Testis (tissue), 3 donors: ENCODE results near the gene SLC36A1. TPM values are rescaled to one million over a fixed set of nuclear protein-coding genes. Genes with fewer than 3 reads are reported as not detected.

Experiments
- DNase-seq: peaks from one replicate; pipeline ENCODE4 v3.0.0-alpha.2; 2019
- H3K27ac ChIP-seq, 2 donors: fragments of 200-600 bp; sonication (generic); one replicate each; pipeline ENCODE4 v1.5.1; 2019
- H3K27me3 ChIP-seq: fragments of 200-600 bp; sonication (generic); one replicate; pipeline ENCODE4 v1.5.1; 2019
- H3K36me3 ChIP-seq: fragments of 200-600 bp; sonication (generic); one replicate; pipeline ENCODE4 v1.5.1; 2017; ENCODE audit warnings: low read depth; ENCODE audit errors: missing control alignments
- H3K4me1 ChIP-seq: fragments of 200-600 bp; sonication (generic); one replicate; pipeline ENCODE4 v1.5.1; 2019
- H3K4me3 ChIP-seq, 2 donors: fragments of 200-600 bp; sonication (generic); one replicate each; pipeline ENCODE4 v1.5.1; 2017 to 2019
- H3K9me3 ChIP-seq: fragments of 200-600 bp; sonication (generic); one replicate; pipeline ENCODE4 v1.5.1; 2017
- POLR2A ChIP-seq: fragments of 450-650 bp; IDR thresholded peaks from one replicate; pipeline ENCODE4 v1.6.1; 2017; ENCODE audit warnings: antibody characterized with exemption, mild to moderate bottlenecking, moderate library complexity
- WGBS, 2 donors: methylation state at CpG; one replicate each; pipeline ENCODE4 v1.1.5; 2018; 5-methylcytosine and 5-hydroxymethylcytosine counted together
- intact Hi-C: fragments of 100-400 bp; cut with DNase I; formaldehyde crosslinking; loops from one replicate; pipeline ENCODE4 v1.15.1; 2023; ENCODE audit warnings: low total_unique reads
- polyA plus RNA-seq: library from polyadenylated mRNA; stranded (reverse); fragments of 350-450 nt; fragmentation: Illumina TruSeq; extraction: RNeasy Lipid Tissue Mini Kit (QIAGEN cat#74804); gene quantifications from one replicate; pipeline ENCODE4 v1.2.3, GENCODE V29; 2014; ENCODE audit warnings: low read depth, low replicate concordance; ENCODE audit not compliant: insufficient read depth
- total RNA-seq, 2 donors: library from RNA; depleted of rRNA; stranded (reverse); fragments of >200 nt; gene quantifications; one replicate each; pipeline ENCODE4 v1.2.3, GENCODE V29; 2016
- TF ChIP-seq, protein P1 (sequence below), 3 experiments: fragments of 450-650 bp in 2 of 3; fragments of 200-600 bp in 1 of 3; sonication (generic) in 1 of 3; IDR thresholded peaks; one replicate each; pipeline ENCODE4 v1.5.1; 2016 to 2019; ENCODE audit warnings: antibody characterized with exemption in 3 of 3, mild to moderate bottlenecking in 2 of 3, moderate library complexity in 1 of 3

SLC36A1 gene
- total and polyA plus RNA-seq, 3 donors from 2014 or later = 31.2 to 33.4 (median 31.3) TPM

DNA sequence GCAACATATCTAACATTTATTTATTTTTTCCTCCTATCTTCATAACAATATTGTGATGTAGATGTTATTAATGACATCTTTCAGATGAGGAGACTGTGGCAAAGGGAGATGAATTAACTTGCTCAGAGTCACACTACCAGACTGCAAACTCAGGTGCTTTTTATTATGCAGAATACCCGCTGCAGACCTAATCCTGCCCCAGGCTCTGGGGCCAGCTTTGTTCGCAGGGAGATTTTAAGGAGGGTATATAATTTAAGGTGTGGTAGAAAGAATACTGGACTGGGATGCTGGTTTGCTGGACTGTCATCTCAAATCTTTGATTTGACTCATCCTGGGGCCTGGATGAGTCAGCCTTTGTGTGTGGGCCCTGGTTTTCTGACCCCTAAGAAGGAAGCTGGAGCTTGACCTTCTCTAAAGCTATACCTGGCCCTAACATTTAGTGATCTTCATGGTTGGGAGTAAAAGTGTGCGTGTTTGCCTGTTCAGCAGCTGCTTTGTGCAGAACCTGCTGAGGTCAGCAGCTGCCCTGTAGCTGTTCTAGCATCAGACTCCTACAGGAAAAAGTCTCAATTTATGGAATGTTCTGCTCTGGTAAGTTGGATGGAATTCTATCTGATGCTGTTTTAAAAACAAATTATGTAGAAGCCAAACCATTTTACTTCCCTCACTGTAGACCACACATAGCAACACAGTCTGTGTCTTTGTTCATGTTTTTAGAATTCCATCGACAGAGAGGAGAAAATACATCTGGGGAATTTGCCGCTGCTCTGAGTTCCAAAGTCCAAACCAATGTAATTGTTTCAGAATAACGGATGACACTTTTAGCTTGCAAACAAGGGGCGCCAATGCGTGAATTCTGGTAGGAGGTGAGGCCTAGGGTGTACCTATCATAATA, 4.5 kb downstream of the SLC36A1 start:
- intact Hi-C loops = no loop called here
- no peak for TF ChIP-seq POLR2A
- WGBS, 2 donors = 56 to 64% methylated on average over 8 of the region's 8 CpGs
- no peaks in the 10 kb centered on the region for H3K9me3 ChIP-seq
- peak overlapping the region; percentile 14 to 54 for H3K27ac ChIP-seq
- peaks cover 57% of the 10 kb centered on the region for H3K4me1 ChIP-seq
- DNase-seq = peak; percentile 44
- no peak overlapping the region for H3K4me3 ChIP-seq
- H3K27me3 ChIP-seq = no peaks in the 10 kb centered on the region
- H3K36me3 ChIP-seq = no peaks in the 10 kb centered on the region

DNA sequence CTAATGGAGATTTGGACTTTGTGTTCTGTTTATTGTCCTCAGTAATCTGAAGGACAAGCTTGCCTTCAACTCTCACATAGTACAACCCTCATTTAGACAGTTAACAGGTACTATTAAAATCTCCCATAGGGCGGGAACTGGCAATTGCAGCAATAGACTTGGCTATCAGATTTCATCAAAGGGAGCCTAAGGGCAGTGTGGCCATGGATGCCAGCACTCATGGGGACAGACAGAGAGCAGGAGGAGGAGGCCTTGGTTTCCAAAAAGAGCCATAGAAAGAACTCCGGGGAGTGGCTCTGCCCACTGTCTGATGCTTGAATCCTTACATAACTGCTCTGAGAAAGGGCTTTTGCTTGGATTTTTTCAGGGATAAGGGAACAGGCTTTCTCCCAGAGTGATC, 6.8 kb downstream of the SLC36A1 start:
- DNase-seq = no peak
- WGBS, 2 donors = 62 to 78% methylated on average over 2 of the region's 2 CpGs
- no peak overlapping the region for H3K4me3 ChIP-seq
- peak overlapping the region in 1 of 2 donors; percentile 35 for H3K27ac ChIP-seq
- no peaks in the 10 kb centered on the region for H3K36me3 ChIP-seq
- TF ChIP-seq, protein P1, sequence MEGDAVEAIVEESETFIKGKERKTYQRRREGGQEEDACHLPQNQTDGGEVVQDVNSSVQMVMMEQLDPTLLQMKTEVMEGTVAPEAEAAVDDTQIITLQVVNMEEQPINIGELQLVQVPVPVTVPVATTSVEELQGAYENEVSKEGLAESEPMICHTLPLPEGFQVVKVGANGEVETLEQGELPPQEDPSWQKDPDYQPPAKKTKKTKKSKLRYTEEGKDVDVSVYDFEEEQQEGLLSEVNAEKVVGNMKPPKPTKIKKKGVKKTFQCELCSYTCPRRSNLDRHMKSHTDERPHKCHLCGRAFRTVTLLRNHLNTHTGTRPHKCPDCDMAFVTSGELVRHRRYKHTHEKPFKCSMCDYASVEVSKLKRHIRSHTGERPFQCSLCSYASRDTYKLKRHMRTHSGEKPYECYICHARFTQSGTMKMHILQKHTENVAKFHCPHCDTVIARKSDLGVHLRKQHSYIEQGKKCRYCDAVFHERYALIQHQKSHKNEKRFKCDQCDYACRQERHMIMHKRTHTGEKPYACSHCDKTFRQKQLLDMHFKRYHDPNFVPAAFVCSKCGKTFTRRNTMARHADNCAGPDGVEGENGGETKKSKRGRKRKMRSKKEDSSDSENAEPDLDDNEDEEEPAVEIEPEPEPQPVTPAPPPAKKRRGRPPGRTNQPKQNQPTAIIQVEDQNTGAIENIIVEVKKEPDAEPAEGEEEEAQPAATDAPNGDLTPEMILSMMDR (IDR thresholded peaks at IDR 0.05) = no peak
- TF ChIP-seq POLR2A = no peak
- no peaks in the 10 kb centered on the region for H3K9me3 ChIP-seq
- peaks cover 44% of the 10 kb centered on the region for H3K4me1 ChIP-seq
- intact Hi-C loops = no loop called here
- H3K27me3 ChIP-seq = no peaks in the 10 kb centered on the region

DNA sequence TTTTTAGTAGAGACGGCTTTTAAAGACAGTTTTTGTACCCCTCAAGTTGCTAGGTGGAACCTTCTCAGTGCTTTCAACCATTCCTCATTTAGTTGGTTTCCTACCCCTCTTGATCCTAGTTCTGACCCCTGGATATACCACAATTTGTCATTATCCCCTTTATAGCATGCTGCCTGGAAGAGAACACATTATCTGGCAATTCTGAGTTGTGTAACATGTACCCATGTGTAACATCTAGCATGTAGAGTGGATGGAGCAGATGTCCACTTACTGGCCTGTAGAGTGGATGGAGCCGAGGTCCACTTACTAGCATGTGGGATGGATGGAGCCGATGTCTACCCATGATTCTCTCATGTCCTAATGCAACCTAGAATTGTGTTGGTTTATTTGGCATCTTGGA, 7.5 kb downstream of the SLC36A1 start:
- no peak for DNase-seq
- Histone ChIP-seq H3K36me3 (no peaks in the 10 kb centered on the region), H3K4me1 (peaks cover 44% of the 10 kb centered on the region), H3K27me3 (no peaks in the 10 kb centered on the region), H3K27ac (no peak overlapping the region), H3K4me3 (no peak overlapping the region), H3K9me3 (no peaks in the 10 kb centered on the region)
- intact Hi-C loops = no loop called here
- no peak for TF ChIP-seq POLR2A
- TF ChIP-seq, protein P1 (IDR thresholded peaks at IDR 0.05) = no peak
- 88 to 95% methylated on average over 3 of the region's 3 CpGs for WGBS, 2 donors

DNA sequence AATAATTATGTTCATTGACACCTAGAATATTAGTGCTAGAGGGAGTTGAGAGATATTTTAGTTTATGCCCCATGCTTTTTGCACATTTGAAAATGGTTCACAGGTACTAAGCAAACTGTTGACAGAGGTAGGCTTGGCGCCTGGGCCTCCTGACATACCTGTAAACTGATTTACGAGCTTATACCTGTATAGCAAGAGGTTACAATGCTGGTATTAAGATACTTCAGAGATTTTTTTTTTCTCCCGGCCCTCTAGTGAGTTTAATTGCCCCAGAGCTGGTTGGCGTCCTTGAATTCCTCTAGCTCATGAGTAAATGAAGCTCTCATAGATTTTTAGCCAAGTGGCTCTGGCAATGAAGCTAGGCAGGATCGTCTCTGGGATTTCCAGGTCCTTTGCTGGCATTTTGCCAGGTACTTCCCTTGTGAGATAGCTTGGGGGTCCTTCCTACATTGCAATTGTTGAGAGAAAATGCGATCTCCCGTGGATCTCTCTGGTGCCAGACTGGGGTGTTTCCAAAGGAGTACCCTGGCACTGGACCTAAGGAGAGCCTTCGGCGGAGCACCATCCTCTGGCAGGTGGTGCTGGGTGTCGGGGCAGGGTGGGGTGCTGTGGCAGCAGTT, 9.0 kb downstream of the SLC36A1 start:
- TF ChIP-seq, protein P1 (IDR thresholded peaks at IDR 0.05) = no peak
- 48 to 68% methylated on average over 6 to 10 of the region's 10 CpGs for WGBS, 2 donors
- Histone ChIP-seq H3K4me1 (peaks cover 38% of the 10 kb centered on the region), H3K27ac (no peak overlapping the region), H3K9me3 (no peaks in the 10 kb centered on the region), H3K4me3 (no peak overlapping the region), H3K36me3 (no peaks in the 10 kb centered on the region), H3K27me3 (no peaks in the 10 kb centered on the region)
- intact Hi-C loops = no loop called here
- no peak for DNase-seq

DNA sequence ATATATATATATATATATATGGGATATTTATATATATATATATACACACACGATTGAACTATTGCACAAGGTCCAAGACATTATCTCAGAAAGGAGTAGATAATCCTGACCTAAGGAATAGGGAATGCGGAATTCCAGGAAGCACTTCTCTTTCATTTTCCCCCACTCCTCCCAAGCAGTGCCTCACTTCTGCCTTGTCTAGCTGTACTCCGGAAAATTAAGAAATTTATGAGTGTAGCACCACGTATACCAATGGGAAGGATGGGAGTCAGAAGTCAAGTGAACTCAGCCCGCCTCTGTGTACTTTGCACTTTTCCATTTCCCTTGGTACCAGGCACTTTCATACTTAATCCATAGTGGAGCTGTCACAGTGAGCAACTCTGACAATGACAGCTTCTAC, 10.9 kb downstream of the SLC36A1 start:
- WGBS, 2 donors = 64 to 68% methylated on average over 5 of the region's 5 CpGs
- Histone ChIP-seq H3K4me1 (peaks cover 28% of the 10 kb centered on the region), H3K4me3 (no peak overlapping the region), H3K9me3 (no peaks in the 10 kb centered on the region), H3K27ac (no peak overlapping the region), H3K27me3 (no peaks in the 10 kb centered on the region), H3K36me3 (no peaks in the 10 kb centered on the region)
- no peak for DNase-seq
- intact Hi-C loops = no loop called here
- TF ChIP-seq, protein P1 (IDR thresholded peaks at IDR 0.05) = no peak
- no peak for TF ChIP-seq POLR2A
